ENCODE measurements around the gene KMO. TPM values are rescaled to one million over a fixed set of nuclear protein-coding genes. Genes with fewer than 3 reads are reported as not detected.

Gene KMO
- total and polyA plus RNA-seq, 2 of the 4 experiments (the other 2 are of a cell fraction), result not detected

- Histone ChIP-seq H4K8ac (ENCODE audit: low read depth in 2 of 2, low read length in 2 of 2) (peak overlapping the region; percentile 51 to 88; a peak in 2 of 4 replicates), H2BK5ac (ENCODE audit: low read depth, low read length, poor library complexity, severe bottlenecking) (peak overlapping the region; percentile 98), H3K79me1 (ENCODE audit: low read depth in 1 of 2, low read length in 2 of 2) (peaks cover 15 to 24% of the 10 kb centered on the region in 2 experiments), H3K27ac (ENCODE audit: insufficient read depth, low read length) (peak overlapping the region; percentile 100), H3K4ac (ENCODE audit: low read depth, low read length) (peak overlapping the region; percentile 97), H4K5ac (ENCODE audit: low read depth, low read length) (peak overlapping the region; percentile 97), H2BK15ac (ENCODE audit: low read depth, low read length) (no peak overlapping the region), H4K20me1 (ENCODE audit: insufficient read depth, low read length) (0 out of 2 replicates have a peak, but pooled peaks cover 6% of the 10 kb centered on the region), H3K23ac (ENCODE audit: low read depth, low read length) (peak overlapping the region; percentile 92), H3K14ac (replicated peaks; ENCODE audit: low read depth, low read length) (peak overlapping the region; percentile 77), H2AK5ac (ENCODE audit: low read depth, low read length) (peak overlapping the region; percentile 86; the same call in 1 of the 2 replicates), H3K4me3 (ENCODE audit: insufficient read depth, low read depth, low read length) (peak overlapping the region; percentile 100), H3K56ac (ENCODE audit: extremely low read depth, insufficient read depth, low read length) (peak overlapping the region; percentile 67; the same call in 1 of the 2 replicates), H2BK20ac (ENCODE audit: low read depth, low read length) (no peak overlapping the region; the same call in 1 of the 2 replicates), H2AK9ac (replicated peaks; ENCODE audit: low read depth, low read length, poor library complexity) (peak overlapping the region; percentile 59), H3K9ac (ENCODE audit: low read depth, low read length) (peak overlapping the region; percentile 100), H3K36me3 (ENCODE audit: control insufficient read depth, insufficient read depth, low read length) (peaks cover 2% of the 10 kb centered on the region; the same call in 1 of the 2 replicates), H3K4me1 (ENCODE audit: control insufficient read depth, insufficient read depth, low read length) (peaks cover 10% of the 10 kb centered on the region), H3K9me3 (ENCODE audit: control insufficient read depth, insufficient read depth, low read length) (no peaks in the 10 kb centered on the region), H3K4me2 (ENCODE audit: low read depth, low read length) (peak overlapping the region; percentile 91), H3K27me3 (ENCODE audit: control insufficient read depth, insufficient read depth, low read length) (no peaks in the 10 kb centered on the region), H2BK120ac (ENCODE audit: low read depth, low read length) (peak overlapping the region; percentile 96), H4K91ac (ENCODE audit: insufficient read depth, low read depth, low read length) (peak overlapping the region; percentile 73), H2AFZ (replicated peaks; ENCODE audit: low read length, poor library complexity) (peak overlapping the region; percentile 94), H3K9me1 (ENCODE audit: insufficient read depth, low read length) (peaks cover 11% of the 10 kb centered on the region), H3K18ac (ENCODE audit: low read depth, low read length) (peak overlapping the region; percentile 99)
- no TSS peak for BruUV-seq (replicated peaks)
- WGBS, 2 experiments (ENCODE audit: extremely low coverage in 2 of 2, insufficient read length in 1 of 2), result 2% methylated on average over 11 of the region's 42 CpGs; no CpG with 5 or more reads in 1 of the 2 experiments
- ChIA-PET CTCF (interaction anchor here (1.0 to 1.3 kb wide), 2 partner anchors 12 to 252 kb away, joined by 3 read pairs; no protein-coding TSS in a partner anchor), POLR2A (ENCODE audit: unreplicated experiment) (interaction anchor here (1.2 kb wide), 1 partner anchor 202 kb away, joined by 13 read pairs; no protein-coding TSS in a partner anchor)
- no peak for DNase-seq
- intact Hi-C loops (cut with micrococcal nuclease) (loop anchor here (1.0 kb wide), 1 partner anchor 29 kb away; no protein-coding TSS in a partner anchor), in situ Hi-C loops (cut with MboI; ENCODE audit: low sequenced_read_pairs) (no loop called here), dilution Hi-C loops (cut with HindIII; ENCODE audit: low sequenced_read_pairs, unreplicated experiment) (no loop called here)
- TF ChIP-seq CTCF (conservative IDR thresholded peaks at IDR 0.05; ENCODE audit: low read depth, low read length) (no peak), RCOR1 (IDR thresholded peaks at IDR 0.05; ENCODE audit: insufficient replicate concordance, low read length) (no peak), MAFK (IDR thresholded peaks at IDR 0.05; ENCODE audit: low read depth, low read length) (no peak), MAZ (IDR thresholded peaks at IDR 0.05; ENCODE audit: borderline replicate concordance, low read depth, low read length) (no peak)
- ATAC-seq (ENCODE audit: low read depth), result peak; percentile 40
Observed at GRCh38 chr1:241639623-241640148, 107.5 kb downstream of the KMO start.

Data from IMR-90 (cell line).